LHCN-M2 (cell line): Measurements from ENCODE around the gene ATG2B. TPM values are rescaled to one million over a fixed set of nuclear protein-coding genes. Genes with fewer than 3 reads are reported as not detected.

ENCODE experiments used
- DNase-seq: peaks from one replicate; pipeline ENCODE4 v3.0.0-alpha.2; 2012; ENCODE audit warnings: low read depth
- total RNA-seq: library from RNA; depleted of rRNA; stranded (reverse); fragments of >200 nt; gene quantifications from 2 replicates; pipeline ENCODE4 v1.2.3, GENCODE V29; 2014

ATG2B gene
- total RNA-seq, 1 experiment from 2014 or later: 12.4 TPM

DNA sequence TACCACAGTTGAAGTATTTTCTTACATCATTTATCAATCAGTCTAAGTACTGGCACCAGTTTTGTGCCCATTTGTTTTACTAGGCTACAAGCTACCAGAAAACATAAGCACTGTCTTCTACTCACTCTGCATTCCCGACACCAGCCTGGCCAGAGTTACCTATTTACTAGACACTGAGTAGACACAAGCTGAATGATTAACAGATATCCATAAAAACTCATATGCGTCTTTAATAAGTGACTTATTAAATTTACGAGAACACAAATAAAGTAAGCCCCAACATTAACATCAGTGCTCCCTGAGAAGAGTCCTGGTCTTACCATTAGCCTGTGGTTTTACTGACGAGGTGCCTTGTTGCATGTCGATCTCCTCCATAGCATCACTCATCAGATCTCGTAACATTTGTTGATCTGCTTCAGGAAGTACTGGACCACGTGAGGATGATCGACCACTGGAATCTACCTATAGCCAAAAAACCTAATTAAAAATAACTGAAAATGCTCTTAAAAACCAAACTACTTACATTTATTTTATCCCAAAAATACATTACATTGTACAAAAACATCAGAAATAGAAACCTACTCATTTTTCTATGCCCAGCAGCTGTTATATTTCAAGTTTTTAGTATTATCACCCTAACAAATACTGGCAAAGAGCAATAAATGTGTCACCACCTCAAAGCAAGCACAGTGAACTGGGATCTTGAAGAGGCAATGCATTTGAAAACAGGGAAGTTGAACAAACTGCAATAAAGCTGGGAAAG lies 53.8 kb downstream of the ATG2B start:
- no peak for DNase-seq

DNA sequence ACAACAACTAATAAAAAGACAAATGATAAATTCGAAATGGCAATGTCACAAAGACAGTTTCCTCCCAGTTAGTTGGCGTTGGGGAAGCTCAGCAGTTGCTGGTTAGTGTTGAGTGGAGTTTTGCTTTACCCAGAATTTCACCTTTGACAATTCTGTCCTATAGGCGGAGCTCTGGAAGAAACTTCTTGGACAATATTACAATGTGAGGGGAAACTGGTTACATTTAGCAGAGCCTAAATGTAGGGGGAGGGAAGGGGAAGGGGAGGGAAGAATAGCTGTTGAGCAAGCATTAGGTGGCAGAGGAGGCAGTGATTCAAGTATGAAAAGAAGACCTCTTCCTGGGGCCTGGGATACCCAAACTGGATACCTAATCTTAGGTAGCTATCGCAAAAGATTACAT lies 55.7 kb downstream of the ATG2B start:
- no peak for DNase-seq

DNA sequence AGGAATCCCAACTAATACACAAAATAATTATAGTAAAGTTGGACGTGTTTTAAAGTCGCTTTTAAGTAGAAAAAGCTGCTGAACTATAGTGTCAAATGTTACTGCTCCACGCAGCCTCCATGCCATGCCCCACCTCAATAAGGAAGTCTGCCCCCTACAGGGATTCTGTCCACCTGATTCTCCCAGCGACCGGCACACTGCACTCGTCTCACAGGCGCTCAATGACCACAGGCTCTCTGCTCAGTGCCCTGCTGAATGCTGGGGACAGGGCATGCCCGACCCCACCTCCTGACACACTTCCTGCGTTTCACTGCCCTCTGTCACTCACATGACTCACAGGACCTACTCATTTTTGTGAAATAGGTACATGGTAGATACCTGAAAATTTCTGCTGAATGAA lies 58.2 kb downstream of the ATG2B start:
- no peak for DNase-seq

DNA sequence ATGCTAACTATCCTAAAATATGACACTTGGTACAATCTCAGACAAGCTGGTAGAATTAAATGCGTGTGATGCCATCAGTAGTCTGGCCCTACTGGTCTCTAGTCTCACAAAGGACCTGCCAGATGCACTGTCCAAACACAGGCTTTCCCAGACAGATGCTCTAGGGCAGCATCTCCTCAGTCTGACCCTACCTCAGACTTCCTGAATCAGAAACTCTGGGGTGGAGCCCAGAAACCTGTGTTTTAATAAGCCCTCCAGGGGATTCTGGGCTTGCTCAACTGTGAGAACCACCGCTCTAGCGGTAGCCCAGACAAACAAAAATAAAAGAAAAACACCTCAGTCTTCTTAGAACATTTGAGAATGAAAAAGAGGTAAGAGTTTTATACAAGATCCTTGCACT lies 59.2 kb downstream of the ATG2B start:
- DNase-seq: peak; percentile 4

DNA sequence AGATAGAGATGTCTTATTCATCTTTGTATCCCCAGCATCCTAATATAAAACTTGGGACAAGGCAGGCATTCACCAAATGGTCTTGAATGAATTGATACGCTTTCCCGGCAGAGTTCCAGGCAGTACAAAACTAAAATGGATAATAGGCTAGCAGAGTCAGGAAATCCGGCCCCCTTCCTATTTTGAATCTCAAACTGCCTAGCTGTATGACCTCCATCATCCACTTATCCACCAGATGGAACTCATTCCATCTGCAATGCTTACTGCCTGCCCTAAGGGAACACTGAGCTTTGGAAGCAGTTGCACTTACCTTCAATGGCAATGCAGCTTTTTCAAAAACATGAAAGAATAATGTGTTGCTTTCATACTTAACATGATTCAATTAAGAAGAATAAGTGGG lies 63.7 kb downstream of the ATG2B start:
- no peak for DNase-seq

DNA sequence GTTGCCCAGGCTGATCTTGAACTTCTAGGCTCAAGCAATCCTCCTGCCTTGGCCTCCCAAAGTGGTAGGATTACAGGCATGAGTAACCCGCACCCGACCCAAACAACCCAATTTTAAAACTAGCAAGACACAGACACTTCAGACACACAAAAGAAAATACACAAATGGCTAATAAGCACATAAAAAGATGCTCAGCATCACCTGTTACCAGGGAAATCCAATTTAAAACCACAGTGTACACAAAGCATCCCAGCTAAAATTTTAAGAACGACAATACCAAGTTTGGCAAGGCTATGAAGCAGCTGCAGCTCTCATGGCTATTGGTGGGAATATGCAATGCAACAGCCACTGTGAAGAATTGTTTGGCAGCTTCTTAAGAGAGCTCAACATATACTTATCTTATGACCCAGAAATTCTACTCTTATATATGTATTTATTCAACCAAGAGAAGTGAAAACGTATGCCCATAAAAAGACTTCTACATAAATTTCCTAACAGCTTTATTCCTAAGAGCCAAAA lies 65.1 kb downstream of the ATG2B start:
- DNase-seq: no peak

DNA sequence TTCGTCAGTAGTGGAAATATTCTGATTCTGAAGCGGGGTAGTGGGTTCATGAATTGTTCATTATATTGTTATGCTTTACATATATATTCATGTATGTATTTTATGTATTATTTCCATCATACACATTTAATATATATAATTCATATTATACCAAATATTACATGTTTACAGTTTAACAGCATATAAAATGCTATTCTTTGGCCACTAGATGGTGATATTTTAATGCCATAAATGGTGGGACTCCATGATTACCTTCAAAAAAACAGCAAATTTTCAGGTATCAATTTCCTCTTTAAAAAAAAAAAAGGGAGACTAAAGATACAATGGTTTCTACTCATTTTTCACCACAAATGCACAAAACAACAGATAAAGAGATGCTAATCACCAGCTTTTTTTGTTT lies 66.1 kb downstream of the ATG2B start:
- DNase-seq: peak; percentile 11

DNA sequence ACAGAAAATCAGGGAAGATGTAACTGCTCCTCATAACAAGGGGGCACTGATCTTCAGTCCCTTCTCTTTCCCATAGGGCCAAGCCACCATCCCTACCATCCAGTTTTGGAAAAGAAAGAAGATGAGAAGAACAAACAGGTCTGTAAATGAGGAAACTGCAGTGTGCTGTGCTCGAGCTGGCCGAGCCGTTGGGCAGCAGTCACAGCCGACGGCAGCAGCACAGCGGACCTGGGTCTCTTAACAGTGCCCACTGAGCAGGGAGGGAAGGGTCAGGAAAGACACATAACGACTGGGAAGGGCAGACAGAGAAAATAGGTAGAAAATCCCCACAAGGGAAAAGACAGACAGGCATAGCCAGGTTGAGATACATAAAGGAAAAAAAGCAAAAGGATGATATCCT lies 68.9 kb downstream of the ATG2B start:
- DNase-seq: no peak

DNA sequence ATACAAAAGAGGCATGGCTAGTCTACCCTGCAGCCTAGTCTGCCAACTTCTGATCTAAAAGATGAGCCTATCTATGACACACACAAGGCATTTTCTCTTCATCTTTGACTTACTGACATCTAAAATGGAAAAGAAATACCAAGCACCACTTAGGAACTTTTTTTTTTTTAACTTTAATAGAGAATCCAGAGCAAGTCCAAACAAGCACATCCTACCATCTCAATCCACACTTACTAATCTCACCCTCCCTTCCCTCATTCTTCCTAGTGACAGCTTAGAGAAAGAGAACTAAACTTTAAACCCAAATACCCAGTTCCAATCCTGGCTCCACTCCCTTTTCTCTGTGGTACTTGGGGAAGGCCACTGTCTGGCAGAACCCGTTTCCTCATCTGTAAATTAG lies 75.3 kb downstream of the ATG2B start:
- no peak for DNase-seq

DNA sequence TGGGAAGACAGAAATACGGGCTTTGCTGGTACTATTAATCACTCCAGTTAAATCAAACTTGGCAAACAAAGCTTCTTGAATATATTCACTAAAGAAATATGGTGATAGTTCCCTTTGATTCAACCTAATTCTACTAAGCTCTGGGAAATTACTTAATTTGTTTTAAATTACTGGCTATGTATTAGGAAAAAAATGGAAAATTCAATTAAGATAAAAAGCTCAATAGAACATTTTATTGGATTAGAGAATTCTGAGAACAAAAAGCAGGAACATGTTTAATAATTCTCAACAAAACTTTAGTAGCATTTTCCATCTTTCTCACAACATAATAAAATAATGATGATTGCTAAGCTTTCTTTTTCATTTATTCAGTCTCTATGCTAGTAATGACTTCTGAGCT lies 76.9 kb downstream of the ATG2B start:
- DNase-seq: no peak

DNA sequence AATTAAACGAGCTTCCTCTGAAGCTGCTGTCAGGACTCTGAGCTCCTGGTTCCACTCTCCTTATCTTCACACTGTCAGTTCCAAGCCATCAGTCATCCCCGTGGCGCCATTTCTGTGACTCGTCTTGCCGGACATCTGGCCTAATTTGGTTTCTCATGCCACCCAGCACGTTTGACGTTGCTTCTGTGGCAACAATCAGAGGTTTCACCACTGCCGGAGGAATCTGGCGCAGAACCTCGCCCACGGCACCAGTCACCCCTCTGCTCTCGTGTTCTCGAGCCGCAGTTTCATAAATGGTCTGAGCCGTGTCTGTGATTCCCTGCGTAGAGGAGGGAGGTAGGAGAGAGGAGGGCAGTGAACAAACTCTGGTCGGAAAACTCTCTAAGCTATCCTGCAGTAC lies 77.5 kb downstream of the ATG2B start:
- DNase-seq: peak; percentile 80

DNA sequence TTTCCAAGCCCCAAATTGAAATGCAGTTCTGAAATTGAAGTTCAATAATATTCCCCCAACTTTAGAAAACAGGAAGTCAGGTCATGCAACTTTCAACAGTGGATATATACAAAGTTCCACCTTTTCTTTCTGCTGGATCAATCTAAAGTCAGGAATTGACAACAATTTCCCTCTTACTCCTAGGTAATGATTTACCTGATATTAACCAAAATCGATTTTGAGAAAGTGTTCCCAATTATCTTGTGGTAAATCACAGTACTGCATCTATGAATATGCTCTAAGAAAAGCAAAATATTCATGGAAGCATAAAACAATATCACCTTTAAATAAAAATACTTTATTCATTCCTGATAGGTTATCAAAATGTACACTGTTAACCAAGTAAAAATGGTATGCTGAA lies 78.7 kb downstream of the ATG2B start:
- DNase-seq: no peak

DNA sequence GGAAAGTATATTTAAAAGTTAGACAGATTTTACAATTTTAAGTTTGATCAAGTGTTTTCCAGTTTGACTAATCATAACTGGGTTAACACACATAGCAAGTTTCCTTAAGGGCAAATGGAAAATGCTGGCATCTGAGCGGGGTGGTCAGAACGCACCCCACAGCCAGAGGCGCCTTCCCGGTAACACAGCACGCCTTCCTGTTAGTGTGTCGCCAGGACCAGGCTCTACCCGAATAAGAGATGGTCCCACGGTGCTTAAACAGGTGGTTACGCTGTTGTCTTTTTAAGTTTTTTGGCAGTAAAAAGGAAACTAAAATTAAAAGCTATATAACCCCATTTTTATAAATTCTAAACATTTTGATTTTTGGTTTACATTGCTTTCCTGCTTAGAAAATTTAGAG lies 79.1 kb downstream of the ATG2B start:
- DNase-seq: no peak

DNA sequence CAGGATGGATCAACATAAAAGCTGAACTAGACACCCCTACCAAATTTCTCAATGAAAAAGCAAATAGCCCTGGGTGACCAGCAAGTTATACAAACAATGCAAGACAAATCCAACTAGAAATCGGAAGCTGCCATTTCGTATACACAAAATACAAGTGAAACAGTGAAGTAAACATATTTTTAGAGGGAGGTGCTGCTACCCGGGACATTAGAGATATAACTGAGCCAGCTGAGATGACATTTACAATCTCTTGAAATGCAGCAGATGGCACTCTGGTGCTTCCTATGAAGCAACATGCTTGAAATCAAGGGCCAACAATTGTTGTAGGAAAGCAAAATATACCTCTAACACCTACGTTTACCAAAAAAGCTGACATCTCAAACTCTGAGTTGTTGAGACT lies 81.7 kb downstream of the ATG2B start:
- no peak for DNase-seq

DNA sequence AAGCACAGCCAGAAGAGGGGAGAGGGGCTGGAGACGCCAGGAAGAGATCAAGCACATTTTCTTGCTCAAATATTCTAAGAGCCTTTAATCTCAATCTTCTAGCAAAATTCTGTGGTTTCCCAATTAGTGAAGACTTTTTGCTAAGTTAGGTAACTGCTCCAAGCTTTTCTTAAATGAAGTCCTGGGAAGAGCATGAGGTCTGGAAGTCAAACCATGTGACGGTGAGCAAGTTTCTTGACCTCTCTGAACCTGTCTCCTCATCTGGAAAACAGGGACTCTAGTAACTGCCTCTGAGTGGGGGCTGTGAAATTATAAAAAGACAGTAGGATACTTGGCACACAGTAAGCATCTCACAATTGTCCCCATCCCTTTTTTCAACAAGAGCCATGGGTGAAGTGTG lies 83.0 kb downstream of the ATG2B start:
- no peak for DNase-seq

DNA sequence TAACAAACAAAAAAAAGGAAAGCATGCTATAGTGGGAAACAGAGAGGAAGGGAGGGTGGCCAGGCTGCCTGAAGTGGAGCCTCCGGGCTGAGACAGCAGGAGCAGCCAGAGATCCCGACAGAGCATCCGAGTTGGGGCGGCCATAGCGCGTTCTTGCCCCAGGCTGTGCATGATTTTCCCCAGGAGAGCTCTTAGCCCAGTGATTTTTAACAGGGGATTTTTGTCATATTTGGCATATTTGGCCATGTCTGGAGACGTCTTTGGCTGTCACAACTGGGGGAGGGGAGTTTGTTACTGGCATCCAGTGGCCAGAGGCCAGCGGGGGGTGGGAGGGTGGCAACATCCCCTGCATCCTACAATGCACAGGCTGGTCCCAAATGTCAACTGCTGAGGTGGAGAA lies 83.6 kb downstream of the ATG2B start:
- no peak for DNase-seq

DNA sequence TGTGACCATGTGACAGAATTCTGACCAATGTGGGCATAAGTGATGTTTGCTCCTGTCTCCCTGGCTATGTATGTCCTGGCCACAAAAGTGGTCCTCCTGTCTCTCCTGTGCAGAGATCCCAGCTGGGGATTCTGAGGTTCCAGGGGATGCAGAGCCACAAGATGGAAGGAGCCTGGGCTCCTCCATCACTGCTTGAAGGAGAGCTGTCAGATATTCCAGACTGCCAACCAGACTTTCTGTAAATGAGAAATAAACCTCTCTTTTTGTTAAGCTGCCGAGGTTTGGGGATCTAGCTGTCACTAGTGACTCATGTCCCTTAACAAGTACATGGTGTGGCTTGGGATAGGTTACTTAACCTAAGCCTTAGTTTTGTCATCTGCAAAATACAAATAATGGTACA lies 85.3 kb downstream of the ATG2B start:
- no peak for DNase-seq

DNA sequence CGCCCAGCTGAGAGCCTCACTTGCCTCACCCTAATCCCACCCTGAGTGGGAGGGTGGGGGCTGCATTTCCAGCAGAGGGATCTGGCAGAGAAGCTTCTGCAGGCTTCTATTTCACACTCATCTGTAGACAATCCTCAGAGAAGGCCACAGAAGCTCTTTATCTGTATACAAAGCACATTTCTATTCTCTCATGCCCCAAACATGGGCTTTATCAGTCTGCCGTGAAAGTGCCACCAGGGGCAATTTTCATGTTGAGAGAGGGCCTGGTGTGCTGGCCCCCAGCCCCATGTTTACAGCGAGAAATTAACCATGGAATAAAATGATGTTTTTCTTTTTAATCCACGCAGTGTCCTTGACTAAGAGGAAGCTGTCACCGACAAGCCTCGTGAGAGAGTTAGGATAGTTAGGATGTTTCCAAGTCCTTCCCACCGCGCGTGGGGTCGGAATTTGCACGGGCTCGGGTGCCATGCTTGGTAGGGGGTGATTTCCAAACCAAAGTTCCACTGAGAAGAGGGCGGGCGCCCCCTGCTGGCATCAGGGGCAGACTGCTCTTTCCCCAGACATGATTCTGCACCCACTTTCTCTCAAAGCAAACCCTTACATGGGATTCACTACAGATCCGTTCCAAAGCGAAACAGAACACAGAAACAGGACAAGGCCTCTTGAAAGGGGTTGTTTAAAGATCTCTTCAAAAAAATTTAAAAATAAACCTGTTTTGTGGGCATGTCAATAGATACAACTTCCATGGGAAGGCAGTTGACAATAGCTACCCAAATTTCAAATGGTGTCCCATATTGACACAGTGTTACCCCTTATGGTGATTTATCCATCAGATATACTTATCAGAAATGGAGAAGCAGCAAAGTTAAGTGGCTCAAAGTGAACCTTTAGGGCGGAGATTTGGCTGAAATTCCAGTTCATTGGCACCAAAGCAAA lies 87.7 kb downstream of the ATG2B start:
- peak; percentile 56 for DNase-seq

DNA sequence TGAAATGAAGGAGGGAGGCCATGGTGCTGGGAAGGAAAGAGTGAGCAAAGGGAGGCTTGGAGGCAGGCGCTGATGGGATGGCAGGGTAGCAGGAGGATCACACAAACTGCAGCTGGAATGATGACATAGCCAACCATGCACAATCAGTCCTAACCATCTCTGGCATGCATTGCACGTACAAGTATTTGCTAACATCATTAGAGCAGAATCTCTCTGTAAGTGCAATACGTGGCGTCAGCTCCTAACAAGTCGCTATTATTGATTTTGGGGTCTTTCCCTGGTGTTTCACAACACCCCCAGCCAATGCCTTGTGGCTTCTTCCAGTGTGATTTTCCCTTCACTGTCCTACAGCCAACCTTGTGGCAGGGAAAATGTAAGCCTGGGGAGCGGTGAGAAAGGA lies 88.6 kb downstream of the ATG2B start:
- no peak for DNase-seq

DNA sequence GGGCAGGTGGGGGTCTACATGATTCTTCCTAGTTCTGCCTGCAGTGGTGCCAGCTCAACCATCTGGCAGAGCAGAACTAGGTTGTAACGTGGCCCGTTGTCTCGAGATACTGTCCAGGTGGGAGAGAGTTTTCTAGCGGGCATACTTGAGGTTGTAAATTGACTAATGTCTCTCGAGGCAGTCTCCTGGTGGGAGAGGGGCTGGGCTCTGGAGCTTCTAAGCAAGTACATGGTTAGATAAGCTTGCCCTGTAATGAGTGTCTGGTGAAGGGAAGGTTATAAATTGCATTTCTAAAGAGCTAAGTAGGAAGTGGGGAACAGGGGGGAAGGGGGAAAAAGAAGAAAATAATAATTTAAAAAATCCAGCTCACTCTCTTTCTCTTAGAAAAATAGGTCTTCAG lies 89.0 kb downstream of the ATG2B start:
- DNase-seq: no peak

DNA sequence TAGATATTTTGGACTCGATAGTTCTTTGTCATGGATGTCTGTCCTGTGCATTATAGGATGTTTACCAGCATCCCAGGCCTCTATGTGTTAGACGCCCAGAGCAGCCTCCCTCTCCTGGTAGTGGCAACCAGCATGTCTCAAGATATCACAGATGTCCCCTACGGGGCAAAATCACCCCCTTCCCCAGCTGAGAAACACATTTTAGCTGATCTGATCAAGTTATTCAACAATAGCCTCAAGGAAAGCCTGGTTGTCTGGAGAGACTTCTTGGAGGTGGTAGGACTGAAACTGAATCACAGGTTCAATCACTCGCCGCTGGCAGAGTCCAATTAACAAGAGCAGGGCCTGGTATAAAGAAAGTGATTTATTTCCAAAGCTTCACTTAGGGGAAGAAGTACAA lies 89.5 kb downstream of the ATG2B start:
- DNase-seq: no peak

DNA sequence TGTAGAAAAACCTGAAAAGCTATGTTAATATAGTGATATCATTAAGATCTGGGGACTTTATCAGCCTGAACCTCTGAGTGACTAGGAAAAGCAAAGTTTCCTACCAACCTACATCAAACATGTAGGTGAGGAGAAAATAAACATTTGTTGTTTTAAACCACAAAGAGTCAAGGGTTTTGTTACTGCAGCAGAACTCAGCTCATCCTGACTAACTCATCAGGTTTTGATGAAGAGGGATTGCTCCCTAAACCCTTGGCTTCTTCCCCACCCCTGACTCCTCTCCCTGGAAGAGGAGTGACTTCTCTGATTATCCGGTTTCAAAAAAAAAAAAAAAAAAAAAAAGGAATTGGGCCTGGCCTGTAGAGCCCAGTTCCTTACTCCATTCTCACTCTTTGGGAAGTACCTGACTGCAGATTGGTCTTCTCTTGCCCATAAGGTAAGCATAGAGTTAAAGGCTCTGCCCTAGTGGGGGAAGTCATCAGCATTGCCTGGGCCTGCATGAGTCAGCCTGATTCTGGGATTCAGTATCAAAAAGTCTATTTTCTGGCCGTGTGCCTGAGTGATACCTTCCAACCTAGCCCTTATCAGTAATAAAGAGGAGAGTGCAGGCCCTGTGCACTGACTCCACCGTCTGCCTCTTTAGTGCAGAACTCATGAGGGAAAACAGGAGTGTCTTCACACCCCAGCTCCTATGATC lies 90.2 kb downstream of the ATG2B start:
- no peak for DNase-seq
